Measurements from ENCODE around the gene STAT6. TPM values are rescaled to one million over a fixed set of nuclear protein-coding genes. Genes with fewer than 3 reads are reported as not detected.

Gene STAT6
- total RNA-seq, 1 donor = 81.6 TPM

- H3K4me3 ChIP-seq (ENCODE audit: low read depth, low read length) = no peak overlapping the region
- no peak for DNase-seq (ENCODE audit: low read depth)
- no peak for TF ChIP-seq CTCF (IDR thresholded peaks at IDR 0.05; ENCODE audit: insufficient read depth, low read depth, low read length)
Measured at GRCh38 chr12:57139796-57140649, 28.9 kb upstream of the STAT6 start.

- peak; percentile 78 for DNase-seq (ENCODE audit: low read depth)
- H3K4me3 ChIP-seq (ENCODE audit: low read depth, low read length) = no peak overlapping the region
- TF ChIP-seq CTCF (IDR thresholded peaks at IDR 0.05; ENCODE audit: insufficient read depth, low read depth, low read length) = no peak
Measured at GRCh38 chr12:57138526-57139272, 27.5 kb upstream of the STAT6 start.

- no peak for TF ChIP-seq CTCF (IDR thresholded peaks at IDR 0.05; ENCODE audit: insufficient read depth, low read depth, low read length)
- H3K4me3 ChIP-seq (ENCODE audit: low read depth, low read length) = peak overlapping the region; percentile 55
- DNase-seq (ENCODE audit: low read depth) = peak; percentile 84
Measured at GRCh38 chr12:57135527-57136326, 24.6 kb upstream of the STAT6 start.

GRCh38 chr12:57134949-57135348 lies 23.8 kb upstream of the STAT6 start:
- DNase-seq (ENCODE audit: low read depth) = no peak
- no peak for TF ChIP-seq CTCF (IDR thresholded peaks at IDR 0.05; ENCODE audit: insufficient read depth, low read depth, low read length)
- peak overlapping the region; percentile 55 for H3K4me3 ChIP-seq (ENCODE audit: low read depth, low read length)

- no peak for TF ChIP-seq CTCF (IDR thresholded peaks at IDR 0.05; ENCODE audit: insufficient read depth, low read depth, low read length)
- no peak for DNase-seq (ENCODE audit: low read depth)
- H3K4me3 ChIP-seq (ENCODE audit: low read depth, low read length) = peak overlapping the region; percentile 17
Measured at GRCh38 chr12:57133916-57134315, 22.8 kb upstream of the STAT6 start.

DNA sequence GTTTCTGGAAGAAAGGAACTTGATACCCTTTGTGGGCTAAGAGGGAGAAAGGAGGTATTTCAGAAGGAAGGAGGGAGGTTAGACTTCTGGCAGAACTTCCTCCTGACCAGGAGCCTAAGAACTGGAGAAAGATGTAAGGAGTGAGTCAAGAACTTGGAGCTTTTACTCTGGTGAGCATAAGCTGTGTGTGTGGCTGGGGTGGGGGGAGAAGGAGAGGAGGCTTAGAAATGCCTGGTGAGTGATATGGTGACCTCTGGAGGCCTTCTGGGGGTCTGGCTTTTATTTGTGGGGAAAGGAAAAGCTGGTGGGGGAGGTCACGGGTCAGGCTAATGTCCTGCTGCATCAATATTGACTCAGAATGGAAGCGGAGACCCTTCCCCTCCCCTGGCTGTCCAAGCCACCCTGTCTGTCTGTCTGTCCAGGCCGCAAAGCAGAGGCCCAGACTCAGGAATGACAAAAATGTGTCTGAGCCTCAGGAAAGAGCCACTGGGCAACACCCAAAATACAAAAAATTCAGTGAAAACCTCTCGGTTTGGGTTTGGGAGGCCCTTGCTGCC lies 21.9 kb upstream of the STAT6 start:
- DNase-seq (ENCODE audit: low read depth) = no peak
- H3K4me3 ChIP-seq (ENCODE audit: low read depth, low read length) = peak overlapping the region; percentile 93

More for the DNA sequence above, 21.9 kb upstream of the STAT6 start:
- TF ChIP-seq CTCF (IDR thresholded peaks at IDR 0.05; ENCODE audit: insufficient read depth, low read depth, low read length) = no peak
